IMR-90 (cell line): ENCODE data around the gene KDM4B. TPM values are rescaled to one million over a fixed set of nuclear protein-coding genes. Genes with fewer than 3 reads are reported as not detected.

Experiments used
- ATAC-seq: fragments of 200-7000 bp; cut with Tn5 transposase; 2 replicates; pipeline ENCODE4 v1.9.1; 2020; ENCODE audit warnings: low read depth, mild to moderate bottlenecking, moderate library complexity
- BruUV-seq: library from RNA; stranded (reverse); fragments of 400-500 nt; replicated peaks from 2 replicates; lab custom pipeline; 2021; lab: Mats Ljungman, UMichigan
- CTCF ChIA-PET: fragments of 300-600 bp; formaldehyde crosslinking; extraction: SDS; loops from one replicate; lab custom pipeline; 2021; ENCODE audit warnings: antibody characterized with exemption; lab: Yijun Ruan, JAX
- POLR2A ChIA-PET: fragments of 300-600 bp; sonication (Branson Sonifier 250); formaldehyde crosslinking; loops from one replicate; lab custom pipeline; 2022; ENCODE audit warnings: antibody characterized with exemption; ENCODE audit not compliant: unreplicated experiment; lab: Charles Lee
- DNase-seq: peaks from one replicate; pipeline ENCODE4 v3.0.0; 2013
- H2AFZ ChIP-seq: replicated peaks from 2 replicates; pipeline ENCODE3; 2013; ENCODE audit warnings: low read length, mild to moderate bottlenecking; ENCODE audit not compliant: poor library complexity
- H2AK5ac ChIP-seq: 2 replicates; pipeline ENCODE4 v1.6.1; 2013; ENCODE audit warnings: low read depth, low read length, inconsistent platforms
- H2AK9ac ChIP-seq: replicated peaks from 2 replicates; pipeline ENCODE3; 2013; ENCODE audit warnings: mild to moderate bottlenecking, low read depth, low read length, moderate library complexity; ENCODE audit not compliant: poor library complexity
- H2BK120ac ChIP-seq: 2 replicates; pipeline ENCODE4 v1.6.1; 2013; ENCODE audit warnings: low read depth, low read length, inconsistent platforms
- H2BK15ac ChIP-seq: 3 replicates; pipeline ENCODE4 v1.6.1; 2013; ENCODE audit warnings: low read depth, low read length, inconsistent platforms
- H2BK20ac ChIP-seq: 2 replicates; pipeline ENCODE4 v1.6.1; 2013; ENCODE audit warnings: low read depth, mild to moderate bottlenecking, inconsistent platforms, low read length, moderate library complexity
- H2BK5ac ChIP-seq: 2 replicates; pipeline ENCODE4 v1.6.1; 2013; ENCODE audit warnings: mild to moderate bottlenecking, low read depth, low read length, inconsistent platforms; ENCODE audit not compliant: poor library complexity, severe bottlenecking
- H3K14ac ChIP-seq: replicated peaks from 2 replicates; pipeline ENCODE4 v1.6.1; 2013; ENCODE audit warnings: low read depth, low read length, inconsistent platforms
- H3K18ac ChIP-seq: 2 replicates; pipeline ENCODE4 v1.6.1; 2013; ENCODE audit warnings: low read depth, low read length, control low read depth
- H3K23ac ChIP-seq: 2 replicates; pipeline ENCODE4 v1.6.1; 2013; ENCODE audit warnings: low read depth, low read length, inconsistent platforms
- H3K27ac ChIP-seq: 2 replicates; pipeline ENCODE4 v1.5.1; 2013; ENCODE audit warnings: mild to moderate bottlenecking, control low read depth, low read length; ENCODE audit not compliant: insufficient read depth
- H3K27me3 ChIP-seq: 2 replicates; pipeline ENCODE4 v1.6.1; 2013; ENCODE audit warnings: low read length; ENCODE audit not compliant: control insufficient read depth, insufficient read depth
- H3K36me3 ChIP-seq: 2 replicates; pipeline ENCODE4 v1.6.1; 2013; ENCODE audit warnings: low read length, mixed read lengths; ENCODE audit not compliant: control insufficient read depth, insufficient read depth
- H3K4ac ChIP-seq: 2 replicates; pipeline ENCODE4 v1.6.1; 2013; ENCODE audit warnings: low read depth, low read length, inconsistent platforms
- H3K4me1 ChIP-seq: 2 replicates; pipeline ENCODE4 v1.6.1; 2013; ENCODE audit warnings: low read length, mixed read lengths; ENCODE audit not compliant: control insufficient read depth, insufficient read depth
- H3K4me2 ChIP-seq: 2 replicates; pipeline ENCODE4 v1.6.1; 2013; ENCODE audit warnings: low read depth, mild to moderate bottlenecking, control low read depth, low read length, moderate library complexity
- H3K4me3 ChIP-seq: 2 replicates; pipeline ENCODE4 v1.5.1; 2013; ENCODE audit warnings: low read depth, mild to moderate bottlenecking, control low read depth, low read length, moderate library complexity; ENCODE audit not compliant: insufficient read depth
- H3K56ac ChIP-seq: 2 replicates; pipeline ENCODE4 v1.6.1; 2013; ENCODE audit warnings: low read length, inconsistent platforms; ENCODE audit not compliant: insufficient read depth; ENCODE audit errors: extremely low read depth
- H3K79me1 ChIP-seq, 2 experiments: 2 replicates each; pipeline ENCODE4 v1.6.1; 2013; ENCODE audit warnings: low read length in 2 of 2, inconsistent platforms in 1 of 2, low read depth in 1 of 2
- H3K9ac ChIP-seq: 2 replicates; pipeline ENCODE4 v1.6.1; 2013; ENCODE audit warnings: low read depth, low read length, control low read depth
- H3K9me1 ChIP-seq: 2 replicates; pipeline ENCODE4 v1.6.1; 2013; ENCODE audit warnings: low read length, inconsistent platforms; ENCODE audit not compliant: insufficient read depth
- H3K9me3 ChIP-seq: 2 replicates; pipeline ENCODE4 v1.6.1; 2013; ENCODE audit warnings: low read length; ENCODE audit not compliant: control insufficient read depth, insufficient read depth
- H4K20me1 ChIP-seq: 2 replicates; pipeline ENCODE4 v1.6.1; 2013; ENCODE audit warnings: low read length, inconsistent platforms; ENCODE audit not compliant: insufficient read depth
- H4K5ac ChIP-seq: 2 replicates; pipeline ENCODE4 v1.6.1; 2013; ENCODE audit warnings: mild to moderate bottlenecking, low read depth, low read length, control low read depth
- H4K8ac ChIP-seq, 2 experiments: 2 replicates each; pipeline ENCODE4 v1.6.1; 2013; ENCODE audit warnings: low read depth in 2 of 2, low read length in 2 of 2, control low read depth in 1 of 2, inconsistent platforms in 1 of 2
- H4K91ac ChIP-seq: 2 replicates; pipeline ENCODE4 v1.6.1; 2013; ENCODE audit warnings: low read depth, low read length, inconsistent platforms; ENCODE audit not compliant: insufficient read depth
- CEBPB ChIP-seq: IDR thresholded peaks from 2 replicates; pipeline ENCODE4 v1.6.1; 2012; ENCODE audit warnings: low read depth, low read length, improper control_type of control experiment
- MAFK ChIP-seq: IDR thresholded peaks from 2 replicates; pipeline ENCODE4 v1.6.1; 2012; ENCODE audit warnings: low read depth, low read length, improper control_type of control experiment
- MAZ ChIP-seq: IDR thresholded peaks from 2 replicates; pipeline ENCODE4 v1.6.1; 2012; ENCODE audit warnings: low read depth, mild to moderate bottlenecking, low read length, improper control_type of control experiment, moderate library complexity, borderline replicate concordance
- POLR2A ChIP-seq: IDR thresholded peaks from 2 replicates; pipeline ENCODE4 v1.6.1; 2012; ENCODE audit warnings: mild to moderate bottlenecking, low read depth, low read length
- RAD21 ChIP-seq: IDR thresholded peaks from 2 replicates; pipeline ENCODE4 v1.6.1; 2012; ENCODE audit warnings: low read length, improper control_type of control experiment
- RFX5 ChIP-seq: IDR thresholded peaks from 2 replicates; pipeline ENCODE4 v1.8.0; 2012; ENCODE audit warnings: low read depth, mild to moderate bottlenecking, low read length, moderate library complexity
- SMC3 ChIP-seq: fragments of 150-350 bp; IDR thresholded peaks from 2 replicates; pipeline ENCODE4 v1.6.1; 2016; ENCODE audit warnings: low read depth, mild to moderate bottlenecking, antibody characterized with exemption, low read length, moderate library complexity
- USF2 ChIP-seq: fragments of 150-350 bp; IDR thresholded peaks from 2 replicates; pipeline ENCODE4 v1.6.1; 2017; ENCODE audit warnings: mild to moderate bottlenecking, antibody characterized with exemption, low read length, low read depth
- WGBS, 2 experiments: methylation state at CpG; one replicate each; pipeline versions ENCODE4 v1.1.5 to v1.1.7; 2013; ENCODE audit warnings: missing lambda C conversion rate in 2 of 2; ENCODE audit not compliant: insufficient read length in 1 of 2; ENCODE audit errors: extremely low coverage in 2 of 2; 5-methylcytosine and 5-hydroxymethylcytosine counted together
- dilution Hi-C: fragments of 300-500 bp; cut with HindIII; formaldehyde crosslinking; loops from one replicate; pipeline ENCODE4 v1.14.3; 2018; ENCODE audit warnings: low sequenced_read_pairs; ENCODE audit not compliant: unreplicated experiment
- in situ Hi-C: fragments of 300-500 bp; cut with MboI; formaldehyde crosslinking; loops from 3 replicates; pipeline ENCODE4 v1.14.3; 2019; ENCODE audit warnings: low sequenced_read_pairs, inconsistent platforms, mixed read lengths
- intact Hi-C: fragments of 100-400 bp; cut with micrococcal nuclease; formaldehyde crosslinking; loops from 2 replicates; pipeline ENCODE4 v1.10.0; 2022
- polyA plus RNA-seq, 3 experiments: library from polyadenylated mRNA; depleted of rRNA; stranded (reverse); fragments of >200 nt; gene quantifications; 2 replicates each; pipeline ENCODE4 v1.2.3, GENCODE V29; 2012; ENCODE audit warnings: low replicate concordance in 1 of 3
- total RNA-seq: library from RNA; depleted of rRNA; stranded (reverse); fragments of >200 nt; gene quantifications from 2 replicates; pipeline ENCODE4 v1.2.3, GENCODE V29; 2012

Gene KDM4B
- total and polyA plus RNA-seq, 2 of the 4 experiments (the other 2 are of a cell fraction), result 5.0 to 17.9 TPM

- Histone ChIP-seq H2AK9ac (no peak overlapping the region), H3K36me3 (peaks cover 39% of the 10 kb centered on the region), H3K4me2 (no peak overlapping the region), H3K14ac (no peak overlapping the region), H4K8ac (no peak overlapping the region), H3K18ac (no peak overlapping the region), H2BK15ac (no peak overlapping the region), H3K4me3 (no peak overlapping the region), H3K9ac (no peak overlapping the region), H4K20me1 (peaks cover 76% of the 10 kb centered on the region), H3K27me3 (no peaks in the 10 kb centered on the region), H3K4me1 (peaks cover 14% of the 10 kb centered on the region), H2BK5ac (no peak overlapping the region), H3K79me1 (peaks cover 7 to 89% of the 10 kb centered on the region in 2 experiments; a peak in 3 of 4 replicates), H3K56ac (no peak overlapping the region), H2BK20ac (no peak overlapping the region), H3K9me1 (no peaks in the 10 kb centered on the region), H2BK120ac (no peak overlapping the region), H3K9me3 (no peaks in the 10 kb centered on the region), H2AFZ (no peak overlapping the region), H4K5ac (no peak overlapping the region), H3K23ac (no peak overlapping the region), H3K27ac (no peak overlapping the region), H3K4ac (no peak overlapping the region), H2AK5ac (no peak overlapping the region), H4K91ac (no peak overlapping the region)
- ATAC-seq, result no peak
- no peak for DNase-seq
- POLR2A ChIA-PET, result no interaction called here
- intact Hi-C loops (loop anchor here (10.0 kb wide), 1 partner anchor 300 kb away; no protein-coding TSS in a partner anchor), dilution Hi-C loops (no loop called here), in situ Hi-C loops (no loop called here)
- CTCF ChIA-PET, result no interaction called here
- TF ChIP-seq CEBPB (no peak), MAZ (no peak), USF2 (no peak), RAD21 (no peak), MAFK (no peak), SMC3 (no peak), POLR2A (no peak), RFX5 (no peak)
- BruUV-seq, result no TSS peak
- WGBS, 2 experiments, result 88% methylated on average over 11 of the region's 29 CpGs; no CpG with 5 or more reads in 1 of the 2 experiments
Measured at GRCh38 chr19:5035105-5035761, 66.3 kb downstream of the KDM4B start.
